GM18909 (cell line): ENCODE data around the gene LYST.
"Not testable (repeated sequence)": the region's sequence is repeated elsewhere in the genome, so short reads cannot be mapped to it uniquely, and the experiment has no call there.

Experiments
- ATAC-seq: cut with Tn5 transposase; IDR thresholded peaks from one replicate; pipeline ENCODE4 v1.9.1; 2021; ENCODE audit warnings: mild to moderate bottlenecking; ENCODE audit not compliant: unreplicated experiment, poor library complexity

Gene LYST

DNA sequence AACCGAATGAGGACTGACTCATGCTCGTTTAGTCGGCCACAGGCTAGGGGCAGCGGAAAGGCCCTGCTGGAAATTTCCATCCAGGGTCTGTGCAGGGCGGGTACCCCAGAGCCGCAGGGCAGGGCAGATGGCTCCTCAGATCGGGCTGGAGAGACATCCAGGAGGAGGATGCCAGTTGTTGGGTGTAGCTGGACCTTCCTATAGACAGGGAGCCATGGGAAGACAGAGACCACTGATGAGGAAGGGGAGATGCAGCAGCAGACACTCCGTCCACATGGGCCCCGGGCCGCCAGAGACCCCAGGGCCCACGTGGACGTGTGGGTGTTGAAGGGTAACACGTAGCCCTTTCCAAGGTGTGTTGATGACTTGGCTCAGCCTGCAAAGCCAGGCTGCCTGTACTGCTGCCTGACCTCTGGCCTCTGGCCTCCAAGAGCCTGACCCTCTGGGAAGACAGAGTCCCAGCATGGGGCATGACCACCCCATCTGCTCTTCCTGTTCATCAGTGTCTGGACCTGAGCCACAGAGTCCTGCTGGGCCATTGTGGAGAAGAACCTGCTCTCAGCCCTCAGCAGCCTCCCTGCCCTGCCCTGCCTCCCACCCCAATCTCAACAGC, 221.9 kb downstream of the LYST start:
- no peak for ATAC-seq

DNA sequence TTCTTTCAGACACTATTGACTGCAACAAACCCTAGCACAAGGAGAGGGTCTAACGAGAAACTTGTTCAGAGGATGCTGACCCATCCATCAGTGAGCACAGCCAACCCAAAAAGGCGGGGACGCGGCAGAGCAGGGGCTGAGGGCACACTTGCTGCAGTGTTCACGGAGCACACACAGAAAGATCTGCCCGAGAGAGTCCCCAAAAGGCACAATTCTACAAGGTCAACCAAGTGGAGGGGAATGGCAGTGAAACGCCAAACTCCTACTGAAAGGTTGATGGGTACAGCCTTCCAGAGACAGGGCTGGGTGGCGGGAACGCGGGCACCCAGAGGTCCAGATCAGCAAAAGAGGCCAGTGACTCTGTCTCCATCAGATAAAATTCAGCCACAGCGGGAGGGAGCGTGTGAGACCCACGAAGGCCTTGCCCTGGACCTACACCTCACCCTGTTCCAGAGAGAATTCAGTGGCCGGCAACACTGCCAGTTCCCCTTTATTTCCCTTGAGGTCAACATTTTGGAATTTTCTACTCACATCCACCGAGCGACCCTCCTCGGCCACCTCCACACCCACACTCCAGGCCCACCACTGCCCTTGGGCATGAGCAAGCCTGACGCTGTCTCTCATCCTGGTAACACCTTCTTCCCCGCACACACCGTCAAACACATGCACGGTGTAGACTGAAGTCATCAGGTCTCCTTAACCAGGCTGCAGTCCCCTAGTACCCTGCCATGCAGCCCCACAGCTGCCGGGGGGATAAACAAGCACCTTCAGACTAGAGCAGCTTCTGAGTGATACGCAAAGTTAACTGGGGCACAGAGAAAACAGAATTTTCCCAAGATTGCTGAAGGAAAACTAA, 222.6 kb downstream of the LYST start:
- no peak for ATAC-seq

GRCh38 chr1:235642943-235643371, 223.7 kb downstream of the LYST start:
- ATAC-seq, result no peak

- peak; percentile 63 for ATAC-seq
These were observed 224.4 kb downstream of the LYST start for GRCh38 chr1:235642011-235642942.

GRCh38 chr1:235640580-235640979, 226.1 kb downstream of the LYST start:
- ATAC-seq, result no peak

DNA sequence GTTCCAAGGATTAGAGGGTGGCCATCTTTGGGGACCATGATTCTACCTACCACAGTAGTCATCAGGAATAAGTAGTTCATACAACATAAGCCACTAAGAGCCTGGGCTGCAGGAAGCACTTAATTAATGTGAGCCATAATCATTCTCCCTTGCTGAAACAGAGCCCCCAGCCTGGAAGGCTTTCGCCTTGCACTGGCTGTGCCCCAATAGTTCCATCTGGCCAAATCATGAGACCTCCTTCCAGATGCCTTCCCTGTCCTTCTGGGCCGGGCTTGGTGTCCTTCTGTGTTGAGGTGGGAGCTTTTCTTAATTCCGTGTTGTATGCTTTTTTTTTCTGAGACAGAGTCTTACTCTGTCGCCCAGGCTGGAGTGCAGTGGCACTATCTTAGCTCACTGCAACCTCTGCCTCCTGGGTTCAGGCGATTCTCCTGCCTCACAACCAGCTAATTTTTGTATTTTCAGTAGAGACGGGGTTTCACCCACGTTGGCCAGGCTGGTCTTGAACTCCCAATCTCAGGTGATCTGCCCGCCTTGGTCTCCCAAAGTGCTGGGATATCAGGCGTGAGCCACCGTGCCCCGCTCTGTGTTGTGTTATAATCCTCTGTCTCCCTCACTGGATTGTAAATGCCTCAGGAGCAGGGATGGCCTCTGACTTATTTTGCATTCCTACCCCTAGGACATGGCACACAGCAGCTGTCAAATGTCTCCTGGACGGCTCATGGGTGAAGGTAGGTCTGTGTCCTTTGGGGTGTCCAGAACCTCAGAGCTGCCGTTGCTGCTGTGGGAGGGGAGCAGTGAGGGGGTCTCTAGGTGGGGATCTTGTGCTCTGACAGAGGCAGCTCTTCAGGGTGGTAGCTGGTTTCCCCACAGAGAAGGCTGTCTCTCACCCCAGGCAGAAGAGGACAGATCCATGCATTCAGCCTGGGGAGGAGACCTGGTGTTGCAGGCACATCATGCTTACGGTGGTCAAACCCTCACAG, 227.2 kb downstream of the LYST start:
- no peak for ATAC-seq

- not testable (repeated sequence) for ATAC-seq
These were observed 228.1 kb downstream of the LYST start for GRCh38 chr1:235638612-235639011.

GRCh38 chr1:235637756-235638534, 228.8 kb downstream of the LYST start:
- no peak for ATAC-seq

GRCh38 chr1:235635938-235636662, 230.6 kb downstream of the LYST start:
- ATAC-seq, result no peak

DNA sequence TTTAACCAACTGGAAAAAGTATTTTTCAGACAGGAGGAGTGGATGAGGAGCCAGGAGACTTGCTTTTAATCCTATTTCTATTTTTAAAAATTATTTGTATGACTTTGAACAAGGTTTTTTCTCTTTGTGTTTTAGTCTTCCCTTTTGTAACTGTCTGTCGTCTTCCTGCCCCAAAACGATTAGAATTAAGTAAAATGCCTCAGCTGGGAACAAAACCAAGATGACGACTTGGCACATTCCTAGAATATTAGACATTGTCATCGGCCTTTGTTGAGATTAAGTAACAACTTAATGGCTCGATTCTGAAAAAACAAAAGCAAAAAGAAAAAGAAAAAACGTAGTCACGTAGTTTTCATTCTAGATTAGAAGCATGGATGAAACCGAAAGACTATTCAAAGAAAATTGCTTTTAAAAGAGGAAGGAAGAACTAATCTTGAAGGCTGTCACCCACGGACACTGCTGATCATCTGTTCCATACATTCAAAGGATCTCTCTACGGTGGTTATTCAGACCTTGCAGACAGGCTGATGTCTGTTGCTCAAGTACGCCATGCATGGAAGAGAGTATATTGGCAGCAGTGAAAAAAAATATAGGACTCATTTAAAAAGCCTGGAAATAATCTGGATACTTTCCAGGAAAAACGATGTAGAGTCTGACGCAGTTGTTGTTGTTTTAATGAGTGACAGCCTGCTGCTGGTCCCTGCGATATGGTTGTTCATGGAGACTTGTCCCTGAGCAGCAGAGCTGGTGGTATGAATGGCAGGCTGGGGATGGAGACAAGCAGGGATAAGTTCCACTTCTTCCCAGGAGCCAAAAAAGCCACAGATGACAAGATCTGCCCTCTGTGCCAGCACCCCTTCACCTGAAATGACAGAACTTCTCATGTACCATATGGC, 234.0 kb downstream of the LYST start:
- peak; percentile 76 for ATAC-seq

- no peak for ATAC-seq
These were observed 234.9 kb downstream of the LYST start for GRCh38 chr1:235631816-235632215.

- no peak for ATAC-seq
These were observed 238.2 kb downstream of the LYST start for GRCh38 chr1:235628316-235629005.

- ATAC-seq, result no peak
These were observed 240.9 kb downstream of the LYST start for GRCh38 chr1:235625831-235626230.

DNA sequence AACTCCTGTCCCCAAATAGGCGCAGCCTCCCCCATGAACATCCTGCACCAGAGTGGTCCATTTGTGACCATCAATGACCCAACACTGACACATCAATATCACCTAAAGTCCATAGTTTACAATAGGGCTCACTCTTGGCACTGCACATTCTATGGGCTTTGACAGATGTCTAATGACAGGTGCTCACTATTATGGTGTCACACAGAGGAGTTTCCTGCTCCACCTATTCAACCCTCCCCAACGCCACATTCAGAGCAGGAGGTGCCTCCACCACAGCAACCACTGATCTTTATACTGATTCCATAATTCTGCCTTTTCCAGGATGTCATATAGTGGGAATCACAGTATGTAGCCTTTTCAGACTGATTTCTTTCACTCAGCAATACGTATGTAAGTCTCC, 241.4 kb downstream of the LYST start:
- ATAC-seq, result no peak

- no peak for ATAC-seq
These were observed 241.9 kb downstream of the LYST start for GRCh38 chr1:235624721-235625333.
